ENCODE results near the gene PRKCQ. TPM values are rescaled to one million over a fixed set of nuclear protein-coding genes. Genes with fewer than 3 reads are reported as not detected.
"Not testable (repeated sequence)": the region's sequence is repeated elsewhere in the genome, so short reads cannot be mapped to it uniquely, and the experiment has no call there.

The PRKCQ gene
- total RNA-seq, 3 donors from 2014 or later, result 1.5 to 2.2 (median 1.6) TPM

- no peaks in the 10 kb centered on the region for H3K9me3 ChIP-seq
- H3K4me1 ChIP-seq (ENCODE audit: low read depth), result no peaks in the 10 kb centered on the region
- no peak for DNase-seq
- H3K4me3 ChIP-seq, result no peak overlapping the region
- no peak for TF ChIP-seq CTCF (IDR thresholded peaks at IDR 0.05)
- H3K36me3 ChIP-seq (ENCODE audit: low read depth), result no peaks in the 10 kb centered on the region
- no peak for ATAC-seq
- intact Hi-C loops (cut with DNase I, micrococcal nuclease), result no loop called here
These were observed 2.2 kb upstream of the PRKCQ start for GRCh38 chr10:6582298-6582697.

- no peaks in the 10 kb centered on the region for H3K9me3 ChIP-seq
- H3K36me3 ChIP-seq (ENCODE audit: low read depth), result no peaks in the 10 kb centered on the region
- no peak for DNase-seq
- H3K4me1 ChIP-seq (ENCODE audit: low read depth), result no peaks in the 10 kb centered on the region
- no peak for ATAC-seq
- no peak overlapping the region for H3K4me3 ChIP-seq
- TF ChIP-seq CTCF (IDR thresholded peaks at IDR 0.05), result no peak
- intact Hi-C loops (cut with DNase I, micrococcal nuclease), result no loop called here
These were observed 1.7 kb upstream of the PRKCQ start for GRCh38 chr10:6581778-6582228.

GRCh38 chr10:6581223-6581622 is 1.1 kb upstream of the PRKCQ start:
- H3K36me3 ChIP-seq (ENCODE audit: low read depth); DNase-seq; H3K9me3 ChIP-seq; intact Hi-C loops (cut with DNase I, micrococcal nuclease); H3K4me1 ChIP-seq (ENCODE audit: low read depth); ATAC-seq: not testable (repeated sequence)
- H3K4me3 ChIP-seq, result peak overlapping the region; percentile 58

GRCh38 chr10:6580279-6581029 is 378 bp upstream of the PRKCQ start:
- intact Hi-C loops (cut with DNase I, micrococcal nuclease), result no loop called here
- peak; percentile 77 to 88 (median 84) for DNase-seq

GRCh38 chr10:6579183-6579903 is 733 bp downstream of the PRKCQ start:
- Histone ChIP-seq H3K4me3 (no peak overlapping the region), H3K36me3 (ENCODE audit: low read depth) (no peaks in the 10 kb centered on the region), H3K4me1 (ENCODE audit: low read depth) (no peaks in the 10 kb centered on the region), H3K9me3 (no peaks in the 10 kb centered on the region)
- ATAC-seq, result peak; percentile 3
- DNase-seq, result no peak
- TF ChIP-seq CTCF (IDR thresholded peaks at IDR 0.05), result no peak
- intact Hi-C loops (cut with DNase I, micrococcal nuclease), result no loop called here

More at GRCh38 chr10:6580279-6581029, 378 bp upstream of the PRKCQ start:
- Histone ChIP-seq H3K4me1 (ENCODE audit: low read depth) (no peaks in the 10 kb centered on the region), H3K36me3 (ENCODE audit: low read depth) (no peaks in the 10 kb centered on the region), H3K9me3 (no peaks in the 10 kb centered on the region), H3K4me3 (peak overlapping the region; percentile 58)
- ATAC-seq, result peak; percentile 97
- peak; percentile 72 for TF ChIP-seq CTCF (IDR thresholded peaks at IDR 0.05)

GRCh38 chr10:6578795-6579182 is 1.3 kb downstream of the PRKCQ start:
- Histone ChIP-seq H3K4me3 (no peak overlapping the region), H3K4me1 (ENCODE audit: low read depth) (no peaks in the 10 kb centered on the region), H3K9me3 (no peaks in the 10 kb centered on the region), H3K36me3 (ENCODE audit: low read depth) (no peaks in the 10 kb centered on the region)
- intact Hi-C loops (cut with DNase I, micrococcal nuclease), result no loop called here
- no peak for DNase-seq
- no peak for ATAC-seq
- no peak for TF ChIP-seq CTCF (IDR thresholded peaks at IDR 0.05)
